G401 (cell line): ENCODE measurements around the gene LRIF1. TPM values are rescaled to one million over a fixed set of nuclear protein-coding genes. Genes with fewer than 3 reads are reported as not detected.
"Not testable (repeated sequence)": the region's sequence is repeated elsewhere in the genome, so short reads cannot be mapped to it uniquely, and the experiment has no call there.

Source experiments
- DNase-seq: peaks from one replicate; pipeline ENCODE4 v3.0.0-alpha.2; 2015; ENCODE audit warnings: low spot score
- in situ Hi-C: cut with HindIII; loops from 2 replicates; pipeline ENCODE4 v1.10.0; 2016; ENCODE audit warnings: low sequenced_read_pairs, mixed read lengths
- total RNA-seq: library from RNA; depleted of rRNA; stranded (reverse); fragments of >200 nt; shearing (Covaris generic); gene quantifications from 2 replicates; pipeline ENCODE4 v1.2.3, GENCODE V29; 2014; rRNA removed

Gene LRIF1, protein sequence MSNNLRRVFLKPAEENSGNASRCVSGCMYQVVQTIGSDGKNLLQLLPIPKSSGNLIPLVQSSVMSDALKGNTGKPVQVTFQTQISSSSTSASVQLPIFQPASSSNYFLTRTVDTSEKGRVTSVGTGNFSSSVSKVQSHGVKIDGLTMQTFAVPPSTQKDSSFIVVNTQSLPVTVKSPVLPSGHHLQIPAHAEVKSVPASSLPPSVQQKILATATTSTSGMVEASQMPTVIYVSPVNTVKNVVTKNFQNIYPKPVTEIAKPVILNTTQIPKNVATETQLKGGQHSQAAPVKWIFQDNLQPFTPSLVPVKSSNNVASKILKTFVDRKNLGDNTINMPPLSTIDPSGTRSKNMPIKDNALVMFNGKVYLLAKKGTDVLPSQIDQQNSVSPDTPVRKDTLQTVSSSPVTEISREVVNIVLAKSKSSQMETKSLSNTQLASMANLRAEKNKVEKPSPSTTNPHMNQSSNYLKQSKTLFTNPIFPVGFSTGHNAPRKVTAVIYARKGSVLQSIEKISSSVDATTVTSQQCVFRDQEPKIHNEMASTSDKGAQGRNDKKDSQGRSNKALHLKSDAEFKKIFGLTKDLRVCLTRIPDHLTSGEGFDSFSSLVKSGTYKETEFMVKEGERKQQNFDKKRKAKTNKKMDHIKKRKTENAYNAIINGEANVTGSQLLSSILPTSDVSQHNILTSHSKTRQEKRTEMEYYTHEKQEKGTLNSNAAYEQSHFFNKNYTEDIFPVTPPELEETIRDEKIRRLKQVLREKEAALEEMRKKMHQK
- total RNA-seq = 23.0 and 50.7 TPM in 2 replicates

DNA sequence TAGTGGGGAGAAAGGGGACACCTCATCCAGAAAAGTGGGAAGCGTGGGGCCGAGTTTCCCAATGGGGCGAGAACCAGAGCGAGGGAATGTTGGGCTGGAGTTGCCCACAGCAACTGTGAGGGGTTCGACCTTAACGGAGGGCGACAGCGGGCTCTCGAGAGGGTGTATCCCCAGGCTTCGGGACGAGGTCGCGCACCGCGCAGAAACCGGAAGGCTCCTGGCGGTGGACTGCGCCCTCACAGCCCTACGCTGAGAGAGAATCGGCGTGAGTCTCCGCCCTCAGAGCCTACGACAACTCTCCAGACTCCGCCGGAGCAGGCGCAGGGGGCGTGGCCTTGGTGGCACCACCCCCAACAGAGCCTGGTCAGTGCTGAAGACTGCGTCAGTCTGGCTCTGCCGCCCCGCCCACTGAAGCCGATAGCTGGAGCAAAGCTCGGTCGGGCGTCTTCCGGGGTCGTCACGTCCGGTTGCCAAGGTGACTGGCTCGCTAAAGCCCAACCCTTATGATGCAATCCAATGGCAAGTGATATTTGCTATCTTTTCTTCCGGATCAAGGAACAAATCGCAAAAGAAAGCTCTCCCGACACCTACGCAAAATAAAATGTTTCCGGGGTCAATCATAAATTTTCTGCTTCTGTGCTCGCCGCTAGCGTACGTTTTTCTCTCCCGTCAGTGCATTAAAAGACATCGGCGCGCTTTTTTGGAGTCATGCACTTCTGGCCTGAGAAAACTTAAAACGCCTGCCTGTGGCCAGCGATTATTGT lies at the start of gene LRIF1:
Gene LRIF1, minus strand, starts transcription at position 232 of the 764 bp plus-strand sequence. CDS start 234 bp downstream, outside the sequence.
- peak; percentile 99 for DNase-seq
- in situ Hi-C loops = no loop called here

DNA sequence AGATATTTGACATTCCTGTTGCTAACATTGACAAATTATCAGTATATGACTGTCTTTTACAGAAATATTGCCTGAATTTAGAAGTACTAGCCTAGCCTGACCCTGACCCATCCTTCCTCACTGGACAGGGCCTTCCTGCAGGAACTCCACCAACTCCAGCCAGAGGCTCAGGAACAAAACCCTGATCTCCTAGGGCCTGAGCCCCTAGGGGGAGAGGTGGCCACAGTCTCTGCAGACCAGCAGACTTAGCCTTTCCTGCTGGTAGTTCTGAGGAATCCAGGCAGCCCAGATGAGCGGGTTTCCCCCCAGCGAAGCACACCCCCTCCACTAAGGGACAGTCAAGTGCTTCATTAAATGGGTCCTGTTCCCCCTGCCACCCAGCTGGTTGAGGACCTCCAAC lies 44.3 kb upstream of the LRIF1 start:
- in situ Hi-C loops = no loop called here
- no peak for DNase-seq

DNA sequence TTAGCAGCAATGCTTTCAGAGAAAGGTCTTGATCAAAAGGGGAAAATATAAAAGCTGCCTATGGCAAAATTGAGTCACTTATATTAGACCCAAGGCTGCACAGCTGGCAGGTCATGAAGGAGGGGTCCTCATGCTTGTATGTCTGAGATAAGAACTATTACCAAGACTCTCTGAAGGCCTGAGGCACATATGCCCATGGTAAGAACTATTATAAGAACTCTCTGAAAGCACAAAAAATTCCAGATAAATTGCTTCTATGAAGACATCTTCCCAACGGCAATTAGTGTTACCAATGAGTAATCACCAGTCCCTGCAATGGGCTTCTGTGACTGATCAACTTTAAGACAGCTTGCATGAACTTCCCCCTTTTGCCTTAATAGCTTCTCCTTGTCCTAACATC lies 42.8 kb upstream of the LRIF1 start:
- no peak for DNase-seq
- in situ Hi-C loops = no loop called here

DNA sequence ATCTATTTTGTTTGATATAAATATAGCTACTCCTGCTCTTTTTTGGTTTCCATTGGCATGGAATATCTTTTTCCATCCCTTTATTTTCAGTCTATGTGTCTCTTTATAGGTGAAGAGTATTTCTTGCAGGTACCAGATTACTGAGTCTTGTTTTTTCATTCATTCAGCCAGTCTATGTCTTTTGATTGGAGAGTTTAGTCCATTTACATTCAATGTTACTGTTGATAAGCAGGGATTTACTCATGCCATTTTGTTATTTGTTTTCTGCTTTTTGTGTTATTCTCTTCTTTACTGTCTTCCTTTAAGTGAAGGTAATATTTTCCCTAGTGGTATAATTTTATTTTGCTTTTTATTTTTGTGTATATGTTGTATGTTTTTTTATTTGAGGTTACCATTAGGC lies 35.9 kb upstream of the LRIF1 start:
- DNase-seq, in situ Hi-C loops: not testable (repeated sequence)

DNA sequence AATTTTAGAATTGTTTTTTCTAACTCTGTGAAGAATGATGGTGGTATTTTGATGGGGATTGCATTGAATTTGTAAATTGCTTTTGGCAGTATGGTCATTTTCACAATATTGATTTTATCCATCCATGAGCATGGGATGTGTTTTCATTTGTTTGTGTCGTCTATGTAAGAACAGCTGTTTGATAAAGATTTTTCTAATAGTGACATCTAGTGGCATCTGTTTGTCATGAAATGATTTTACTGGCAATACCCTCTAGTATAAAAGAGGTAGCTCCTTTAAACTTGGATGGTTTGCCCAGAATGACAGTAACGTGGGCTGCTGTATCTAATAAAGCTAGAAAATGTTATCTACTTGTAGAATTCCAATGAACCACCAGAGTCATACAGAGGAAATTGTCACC lies 28.6 kb upstream of the LRIF1 start:
- in situ Hi-C loops = loop anchor here (5.0 kb wide), 1 partner anchor 50 kb away; no protein-coding TSS in a partner anchor
- not testable (repeated sequence) for DNase-seq

DNA sequence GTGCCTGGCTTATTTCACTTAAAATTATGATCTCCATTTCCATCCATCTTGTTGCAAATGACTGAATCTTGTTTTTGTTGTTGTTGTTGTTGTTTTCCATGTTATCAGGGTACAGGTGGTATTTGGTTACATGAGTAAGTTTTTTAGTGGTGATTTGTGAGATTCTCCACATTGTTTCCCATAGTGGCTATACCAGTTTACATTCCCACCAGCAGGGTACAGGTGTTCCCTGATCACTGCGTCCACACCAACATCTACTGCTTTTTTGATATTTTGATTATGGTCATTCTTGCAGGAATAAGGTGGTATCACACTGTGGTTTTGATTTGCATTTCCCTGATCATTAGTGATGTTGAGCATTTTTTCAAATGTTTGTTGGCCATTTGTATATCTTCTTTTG lies 27.6 kb upstream of the LRIF1 start:
- in situ Hi-C loops = loop anchor here (5.0 kb wide), 1 partner anchor 49 kb away; no protein-coding TSS in a partner anchor
- DNase-seq = not testable (repeated sequence)

DNA sequence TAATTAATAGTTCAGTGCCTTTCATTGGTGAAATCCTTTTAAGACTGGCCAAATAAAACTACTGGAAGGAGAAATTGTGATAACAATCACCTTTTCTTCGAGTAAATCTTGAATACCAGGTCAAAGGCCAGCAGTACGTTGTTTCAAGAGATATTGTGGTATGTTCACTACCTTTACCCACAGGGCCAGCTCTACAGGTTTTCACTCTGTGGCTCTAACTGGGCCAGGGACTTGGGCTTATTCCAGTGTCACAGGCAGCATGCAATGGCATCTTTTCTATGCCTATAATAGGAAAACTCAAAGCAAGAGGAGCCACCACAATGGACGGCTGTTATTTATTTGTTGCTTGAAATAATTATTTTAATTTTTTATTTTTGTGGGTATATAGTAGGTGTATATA lies 26.8 kb upstream of the LRIF1 start:
- in situ Hi-C loops = loop anchor here (5.0 kb wide), 1 partner anchor 48 kb away; no protein-coding TSS in a partner anchor
- no peak for DNase-seq

DNA sequence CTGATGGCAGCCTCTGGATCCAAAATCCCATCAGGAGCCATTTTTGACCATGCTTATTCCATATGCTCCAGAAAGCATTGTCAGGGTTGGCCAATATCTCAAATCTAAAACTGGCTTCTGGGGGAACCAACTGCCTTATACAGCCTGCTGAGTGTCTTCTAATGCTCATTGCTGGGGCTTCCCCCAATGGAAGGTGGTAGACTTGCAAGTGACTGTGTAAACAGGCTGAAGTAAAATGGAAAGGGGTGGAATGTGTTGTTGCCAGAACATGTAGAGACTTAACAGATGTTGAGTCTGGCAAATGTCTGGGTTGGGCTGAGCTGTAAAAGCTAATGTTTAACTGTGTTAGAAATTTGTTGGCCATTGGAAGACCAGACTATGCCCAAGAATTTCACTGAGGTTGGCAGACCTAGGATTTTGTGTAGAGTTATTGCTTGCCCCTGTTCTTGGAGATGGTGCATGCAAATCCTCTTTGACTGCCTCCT lies 22.7 kb upstream of the LRIF1 start:
- no peak for DNase-seq
- in situ Hi-C loops = no loop called here

DNA sequence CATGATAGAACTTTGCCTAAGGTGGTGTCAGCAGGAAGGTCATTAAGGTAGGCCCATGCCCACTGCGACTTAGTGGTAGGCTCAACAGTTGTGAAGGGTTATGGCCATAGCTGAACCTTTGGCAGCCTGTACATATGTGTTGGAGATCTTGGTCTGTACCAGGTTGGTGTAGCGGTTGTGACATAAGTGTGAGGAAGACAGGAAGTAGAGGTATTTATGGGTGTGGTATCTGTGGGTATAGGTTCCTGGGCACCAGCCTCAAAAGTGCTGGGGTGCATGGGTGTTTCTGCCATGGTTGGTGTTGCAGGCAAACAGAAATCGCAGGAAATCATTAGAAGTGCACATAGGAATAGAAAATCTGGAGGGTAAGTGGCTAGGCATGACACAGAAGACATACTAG lies 18.6 kb upstream of the LRIF1 start:
- in situ Hi-C loops = no loop called here
- no peak for DNase-seq

DNA sequence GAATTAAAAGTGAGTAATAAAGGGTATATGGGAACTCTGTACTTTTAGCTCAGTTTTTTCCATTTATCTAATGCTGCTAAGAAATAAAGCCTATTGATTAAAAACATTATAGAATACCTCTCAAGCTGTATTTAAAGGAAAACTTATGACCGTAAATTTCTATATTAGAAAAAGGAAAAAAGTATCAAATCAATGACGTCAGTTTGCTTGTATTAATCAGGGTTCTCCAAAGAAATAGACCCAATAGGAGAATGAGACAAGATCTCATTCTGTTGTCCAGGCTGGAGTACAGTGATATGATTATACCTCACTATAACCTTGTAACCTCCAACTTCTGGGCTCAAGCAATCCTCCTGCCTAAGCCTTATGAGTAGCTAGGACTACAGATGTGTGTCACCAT lies 15.4 kb upstream of the LRIF1 start:
- in situ Hi-C loops = no loop called here
- DNase-seq = no peak

DNA sequence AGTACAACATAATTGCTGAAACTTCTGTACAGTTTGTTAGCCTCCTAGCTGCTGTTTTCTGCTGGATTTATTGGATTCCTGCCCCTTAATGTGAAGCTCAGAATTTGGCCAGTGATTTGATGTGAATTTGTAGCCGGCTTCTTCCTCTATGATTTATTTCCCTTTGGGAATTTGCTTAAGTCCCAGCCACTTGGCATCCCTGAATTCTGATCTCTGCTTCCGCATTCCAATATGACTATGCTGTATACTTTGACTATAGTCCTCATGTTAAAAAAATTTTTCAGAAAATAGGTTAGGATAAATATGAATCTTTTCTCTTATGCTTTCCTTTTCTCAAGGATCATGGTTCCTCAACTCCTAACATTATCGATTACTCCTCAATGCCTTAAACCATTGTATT lies 12.4 kb upstream of the LRIF1 start:
- in situ Hi-C loops = no loop called here
- no peak for DNase-seq

DNA sequence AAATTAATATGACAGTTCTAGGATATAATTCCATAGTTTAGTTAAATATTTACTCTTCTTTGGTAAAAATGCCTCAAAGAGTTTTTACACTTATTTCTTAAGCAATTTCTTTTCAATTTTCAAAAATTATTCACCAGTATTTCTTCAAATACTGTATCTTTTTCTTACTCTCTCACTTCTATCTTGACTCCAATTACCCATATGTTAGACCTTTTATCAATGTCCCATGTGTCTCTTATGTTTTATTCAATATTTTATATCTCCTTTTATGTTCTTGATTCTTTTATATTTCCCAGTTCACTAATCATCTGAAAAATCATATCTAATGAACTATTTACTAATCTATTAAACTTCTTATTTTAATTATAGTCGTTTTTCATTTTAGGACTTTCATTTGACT lies 11.5 kb upstream of the LRIF1 start:
- in situ Hi-C loops = no loop called here
- no peak for DNase-seq

DNA sequence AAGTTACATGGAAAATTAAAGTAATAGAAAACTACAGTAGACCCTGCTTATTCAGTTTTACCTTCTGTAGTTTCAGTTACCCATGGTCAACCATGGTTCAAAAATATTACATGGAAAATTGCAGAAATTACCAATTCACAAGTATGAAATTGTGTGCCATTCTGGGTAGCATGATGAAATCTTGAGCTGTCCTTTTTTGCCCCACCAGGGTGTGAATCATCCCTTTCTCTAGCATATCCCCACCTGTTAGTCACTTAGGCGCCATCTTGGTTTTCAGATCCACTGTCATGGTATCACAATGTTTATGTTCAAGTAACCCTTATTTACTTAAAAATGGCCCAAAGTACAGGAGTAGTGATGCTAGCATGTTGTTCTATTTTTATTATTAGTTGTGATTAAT lies 3.5 kb upstream of the LRIF1 start:
- in situ Hi-C loops = no loop called here

DNA sequence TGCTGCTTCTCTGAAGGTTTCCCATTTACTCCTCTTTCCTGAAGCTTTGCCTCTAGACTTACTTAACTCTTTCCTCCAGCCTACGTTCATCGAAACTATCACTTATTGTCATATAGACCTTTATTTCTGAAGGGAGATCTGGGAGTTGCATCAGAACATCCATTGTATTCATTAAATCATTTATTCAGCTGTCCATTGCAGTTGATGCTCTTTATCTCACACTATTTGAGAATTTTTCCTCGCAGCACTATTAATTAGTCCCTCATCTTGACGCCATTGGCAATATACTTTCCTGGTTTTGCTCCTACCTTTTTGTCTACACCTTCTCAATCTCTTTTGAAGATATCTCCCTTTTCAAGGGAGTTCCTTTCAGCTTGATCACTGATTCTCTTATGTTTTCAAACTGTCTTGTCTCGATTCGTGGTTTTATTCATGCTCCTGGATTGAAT lies 757 bp upstream of the LRIF1 start:
- no peak for DNase-seq
- in situ Hi-C loops = no loop called here

More for the DNA sequence above, 3.5 kb upstream of the LRIF1 start:
- no peak for DNase-seq

DNA sequence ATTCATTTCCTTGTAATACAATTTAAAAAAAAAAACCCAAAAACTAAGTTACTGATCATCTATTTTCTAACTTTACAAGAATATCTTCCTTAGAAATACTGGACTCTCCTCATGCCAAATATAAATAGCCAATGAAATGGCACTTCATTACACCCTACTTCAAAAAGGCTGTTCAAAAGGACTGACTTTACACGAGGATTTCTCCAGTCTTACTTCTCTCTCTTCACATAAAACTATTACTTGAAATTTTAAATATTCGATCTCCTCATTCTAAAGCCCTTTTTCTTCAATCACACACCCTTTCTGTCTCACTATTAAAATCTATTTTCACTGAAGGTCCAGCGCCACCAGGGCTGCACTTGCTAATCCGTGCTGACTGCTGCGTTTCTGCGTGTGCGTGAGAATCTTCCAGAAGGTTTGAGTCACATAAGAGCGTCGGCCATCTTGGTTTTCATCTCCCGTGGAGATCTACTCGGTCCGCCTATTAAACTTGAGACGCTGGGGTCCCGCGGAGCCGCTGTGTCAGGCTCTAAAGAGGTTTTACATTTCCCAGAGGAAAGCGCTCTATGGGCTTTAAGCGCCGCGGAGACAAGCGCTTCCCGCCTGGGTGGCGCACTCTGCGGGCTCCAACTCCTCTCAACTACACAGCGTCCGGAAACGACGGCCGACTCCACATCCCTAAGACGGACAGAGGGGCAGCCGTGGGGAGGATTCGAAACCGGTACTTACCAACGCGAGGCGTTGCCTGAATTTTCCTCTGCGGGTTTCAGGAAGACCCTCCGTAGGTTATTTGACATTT lies 631 bp downstream of the LRIF1 start:
- peak; percentile 72 for DNase-seq

DNA sequence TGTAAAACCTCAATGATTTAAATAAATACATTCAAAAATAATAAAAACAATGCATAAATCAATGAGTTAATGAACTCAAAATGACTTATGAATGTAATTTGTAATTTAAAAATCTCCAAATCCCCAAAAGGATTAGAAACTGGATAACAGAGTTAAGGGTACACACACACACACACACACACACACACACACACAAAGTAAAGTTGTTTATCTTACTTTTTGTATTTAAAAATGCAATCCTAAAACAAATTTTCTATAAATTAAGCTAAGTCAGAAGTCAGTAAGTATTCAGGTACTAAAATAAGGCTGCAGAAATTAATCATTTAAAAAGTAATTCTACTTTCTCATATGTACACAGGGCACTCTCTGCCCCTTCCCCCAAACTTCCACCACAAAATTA lies 1.8 kb downstream of the LRIF1 start:
- in situ Hi-C loops = no loop called here

More for the DNA sequence above, 631 bp downstream of the LRIF1 start:
- in situ Hi-C loops = no loop called here

DNA sequence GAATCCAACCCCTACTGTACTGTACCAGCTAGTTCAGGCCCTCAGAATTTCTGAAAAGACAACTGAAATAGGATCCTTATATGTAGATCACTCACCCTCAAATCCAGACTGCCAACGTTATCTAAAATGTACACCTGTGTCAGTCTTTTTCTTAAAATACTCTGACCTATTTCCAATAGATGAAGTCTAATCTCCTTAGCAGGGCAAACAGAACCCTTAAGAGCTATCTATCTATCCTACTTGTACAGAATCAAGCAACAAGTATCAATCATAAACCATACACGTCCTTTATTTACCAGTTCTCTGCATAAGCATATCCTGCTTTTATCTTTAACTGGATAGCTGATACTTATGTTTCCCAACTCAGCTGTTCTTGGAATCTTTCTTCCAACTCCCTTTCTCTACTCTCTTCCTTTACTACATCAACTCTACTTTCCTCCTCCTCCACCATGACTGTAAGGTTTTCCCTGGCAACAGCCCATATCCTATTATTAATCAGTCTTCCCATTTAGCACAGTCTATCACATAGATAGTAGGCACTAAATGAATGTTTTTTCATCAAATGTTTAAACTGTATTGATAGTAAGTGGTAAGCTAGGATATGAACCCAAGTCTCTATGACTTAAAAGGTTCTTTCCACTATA lies 2.8 kb downstream of the LRIF1 start:
- no peak for DNase-seq
- in situ Hi-C loops = no loop called here

More for the DNA sequence above, 1.8 kb downstream of the LRIF1 start:
- DNase-seq = no peak

DNA sequence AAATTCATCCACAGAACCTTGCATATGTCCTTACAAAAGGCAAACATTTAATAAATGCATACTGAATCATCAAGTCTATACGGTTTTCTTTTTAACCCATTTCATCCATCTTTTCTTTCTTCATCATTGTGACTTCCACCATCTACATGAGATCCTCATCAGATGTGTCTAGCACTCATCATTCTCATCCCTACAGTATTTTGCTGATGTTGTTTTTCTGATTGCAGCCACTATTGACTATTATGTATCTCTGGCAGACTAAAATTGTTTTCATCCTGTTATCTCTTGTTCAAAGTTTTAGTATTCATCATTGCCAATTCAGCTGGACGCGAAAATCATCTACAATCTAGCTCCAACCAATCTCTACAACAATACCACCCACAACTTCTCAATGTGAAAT lies 5.9 kb downstream of the LRIF1 start:
- no peak for DNase-seq
- in situ Hi-C loops = no loop called here
